Pons (tissue), 1 donor: ENCODE results near the gene RNF223.

Source experiments
- DNase-seq: peaks from one replicate; pipeline ENCODE4 v3.0.0-alpha.2; 2016; ENCODE audit warnings: low spot score

Gene RNF223

GRCh38 chr1:1073743-1074587 lies at the start of gene RNF223:
Gene RNF223 (minus strand): TSS chr1:1074306. CDS start chr1:1072566, 1,740 bp downstream.
- DNase-seq: no peak

GRCh38 chr1:1122981-1123480 lies 48.9 kb upstream of the RNF223 start:
- DNase-seq: no peak

- DNase-seq: peak; percentile 58
Measured at GRCh38 chr1:1122078-1122811, 48.1 kb upstream of the RNF223 start.

GRCh38 chr1:1121611-1122077 lies 47.5 kb upstream of the RNF223 start:
- no peak for DNase-seq

- DNase-seq: no peak
Measured at GRCh38 chr1:1120866-1121591, 46.9 kb upstream of the RNF223 start.

GRCh38 chr1:1120096-1120495 lies 46.0 kb upstream of the RNF223 start:
- DNase-seq: no peak

- no peak for DNase-seq
Measured at GRCh38 chr1:1119272-1119890, 45.3 kb upstream of the RNF223 start.

- DNase-seq: no peak
Measured at GRCh38 chr1:1118876-1119220, 44.7 kb upstream of the RNF223 start.

- no peak for DNase-seq
Measured at GRCh38 chr1:1118011-1118875, 44.1 kb upstream of the RNF223 start.

- no peak for DNase-seq
Measured at GRCh38 chr1:1117469-1117831, 43.3 kb upstream of the RNF223 start.

- DNase-seq: no peak
Measured at GRCh38 chr1:1116701-1117468, 42.8 kb upstream of the RNF223 start.

GRCh38 chr1:1115786-1116700 lies 41.9 kb upstream of the RNF223 start, which contains the start of gene C1orf159:
Gene C1orf159 (minus strand): TSS chr1:1116089. CDS start chr1:1091543, 24,546 bp downstream.
- peak; percentile 98 for DNase-seq

- no peak for DNase-seq
Measured at GRCh38 chr1:1115136-1115785, 41.2 kb upstream of the RNF223 start.

GRCh38 chr1:1114431-1114830 lies 40.3 kb upstream of the RNF223 start:
- DNase-seq: no peak

- DNase-seq: no peak
Measured at GRCh38 chr1:1112237-1112985, 38.3 kb upstream of the RNF223 start.

GRCh38 chr1:1111516-1112236 lies 37.6 kb upstream of the RNF223 start:
- no peak for DNase-seq

- DNase-seq: no peak
Measured at GRCh38 chr1:1110561-1110971, 36.5 kb upstream of the RNF223 start.
